H9 (cell line): ENCODE data around the gene HLA-C. TPM values are rescaled to one million over a fixed set of nuclear protein-coding genes. Genes with fewer than 3 reads are reported as not detected.

Source experiments
- DNase-seq: peaks from one replicate; pipeline ENCODE4 v3.0.0-alpha.2; 2017
- H2AFZ ChIP-seq: one replicate; pipeline ENCODE4 v1.6.1; 2013; ENCODE audit warnings: mild to moderate bottlenecking, low read length, control low read depth, moderate library complexity
- H2AK5ac ChIP-seq: 2 replicates; pipeline ENCODE4 v1.6.1; 2013; ENCODE audit warnings: low read length, control low read depth, mixed read lengths; ENCODE audit not compliant: insufficient read length
- H2BK120ac ChIP-seq: one replicate; pipeline ENCODE4 v1.6.1; 2013; ENCODE audit warnings: low read depth, mild to moderate bottlenecking, low read length, control low read depth, inconsistent platforms; ENCODE audit not compliant: poor library complexity, severe bottlenecking
- H2BK12ac ChIP-seq: 2 replicates; pipeline ENCODE4 v1.6.1; 2013; ENCODE audit warnings: low read length, control low read depth, mixed read lengths, low read depth; ENCODE audit not compliant: insufficient read length
- H2BK15ac ChIP-seq: 2 replicates; pipeline ENCODE4 v1.6.1; 2013; ENCODE audit warnings: low read depth, low read length, control low read depth
- H2BK20ac ChIP-seq: one replicate; pipeline ENCODE4 v1.6.1; 2013; ENCODE audit warnings: low read depth, mild to moderate bottlenecking, low read length, control low read depth, inconsistent platforms; ENCODE audit not compliant: poor library complexity, severe bottlenecking
- H2BK5ac ChIP-seq: 2 replicates; pipeline ENCODE4 v1.6.1; 2013; ENCODE audit warnings: low read length, control low read depth, mixed read lengths; ENCODE audit not compliant: insufficient read length
- H3K14ac ChIP-seq: 2 replicates; pipeline ENCODE4 v1.6.1; 2013; ENCODE audit warnings: low read length, control low read depth; ENCODE audit not compliant: insufficient read depth
- H3K18ac ChIP-seq: 2 replicates; pipeline ENCODE4 v1.6.1; 2013; ENCODE audit warnings: low read depth, mild to moderate bottlenecking, mixed read lengths, low read length, control low read depth; ENCODE audit not compliant: insufficient read length
- H3K23ac ChIP-seq: 2 replicates; pipeline ENCODE4 v1.6.1; 2013; ENCODE audit warnings: low read length, control low read depth, mixed read lengths, low read depth; ENCODE audit not compliant: insufficient read length
- H3K23me2 ChIP-seq: 2 replicates; pipeline ENCODE4 v1.6.1; 2013; ENCODE audit warnings: low read depth, mild to moderate bottlenecking, mixed read lengths, low read length, control low read depth; ENCODE audit not compliant: insufficient read length, poor library complexity, severe bottlenecking
- H3K27ac ChIP-seq: 2 replicates; pipeline ENCODE4 v1.5.1; 2013; ENCODE audit warnings: low read length, control low read depth, mixed read lengths, low read depth; ENCODE audit not compliant: insufficient read length
- H3K27me3 ChIP-seq: 2 replicates; pipeline ENCODE4 v1.6.1; 2013; ENCODE audit warnings: low read length, control low read depth, inconsistent platforms; ENCODE audit not compliant: insufficient read depth
- H3K4ac ChIP-seq: 2 replicates; pipeline ENCODE4 v1.6.1; 2013; ENCODE audit warnings: low read depth, mild to moderate bottlenecking, control low read depth, inconsistent platforms, low read length, moderate library complexity
- H3K4me1 ChIP-seq: 2 replicates; pipeline ENCODE4 v1.6.1; 2013; ENCODE audit warnings: low read length, control low read depth, inconsistent platforms; ENCODE audit not compliant: insufficient read depth
- H3K4me2 ChIP-seq: 2 replicates; pipeline ENCODE4 v1.6.1; 2013; ENCODE audit warnings: low read length, control low read depth, mixed read lengths; ENCODE audit not compliant: insufficient read length, insufficient read depth
- H3K56ac ChIP-seq: 2 replicates; pipeline ENCODE4 v1.6.1; 2013; ENCODE audit warnings: low read depth, mild to moderate bottlenecking, mixed read lengths, low read length, control low read depth; ENCODE audit not compliant: insufficient read length
- H3K79me1 ChIP-seq: 2 replicates; pipeline ENCODE4 v1.6.1; 2013; ENCODE audit warnings: low read depth, mild to moderate bottlenecking, moderate library complexity, low read length, control low read depth, inconsistent platforms; ENCODE audit not compliant: insufficient read depth, poor library complexity, severe bottlenecking
- H3K79me2 ChIP-seq: 2 replicates; pipeline ENCODE4 v1.6.1; 2013; ENCODE audit warnings: low read length, control low read depth, inconsistent platforms; ENCODE audit not compliant: insufficient read depth
- H3K9ac ChIP-seq: 2 replicates; pipeline ENCODE4 v1.6.1; 2013; ENCODE audit warnings: low read length, control low read depth, mixed read lengths; ENCODE audit not compliant: insufficient read length; ENCODE audit errors: extremely low read depth
- H3K9me3 ChIP-seq: one replicate; pipeline ENCODE4 v1.6.1; 2013; ENCODE audit warnings: low read depth, low read length, inconsistent platforms; ENCODE audit not compliant: control insufficient read depth
- H3T11ph ChIP-seq: one replicate; pipeline ENCODE4 v1.6.1; 2013; ENCODE audit warnings: mild to moderate bottlenecking, low read length, control low read depth, inconsistent platforms
- H4K20me1 ChIP-seq: one replicate; pipeline ENCODE4 v1.6.1; 2013; ENCODE audit not compliant: control insufficient read depth, insufficient read length, insufficient read depth
- H4K5ac ChIP-seq: 2 replicates; pipeline ENCODE4 v1.6.1; 2013; ENCODE audit warnings: low read depth, mild to moderate bottlenecking, mixed read lengths, low read length, control low read depth; ENCODE audit not compliant: insufficient read length
- H4K8ac ChIP-seq: replicated peaks from 2 replicates; pipeline ENCODE4 v1.6.1; 2013; ENCODE audit warnings: low read length, control low read depth, mixed read lengths, low read depth; ENCODE audit not compliant: insufficient read length
- H4K91ac ChIP-seq: 2 replicates; pipeline ENCODE4 v1.6.1; 2013; ENCODE audit warnings: low read depth, mild to moderate bottlenecking, moderate library complexity, mixed read lengths, low read length, control low read depth; ENCODE audit not compliant: insufficient read length
- H3K27ac Mint-ChIP-seq, 3 experiments: 2 replicates in 2 of 3; 3 replicates in 1 of 3; pipeline ENCODE4 v1.8.0; 2020 to 2021; ENCODE audit warnings: mixed read lengths in 3 of 3, mild to moderate bottlenecking in 1 of 3, moderate library complexity in 1 of 3
- H3K27me3 Mint-ChIP-seq: 2 replicates; pipeline ENCODE4 v1.8.0; 2021; ENCODE audit warnings: low read depth, mild to moderate bottlenecking, moderate library complexity, mixed read lengths
- H3K36me3 Mint-ChIP-seq, 3 experiments: 2 replicates in 2 of 3; 3 replicates in 1 of 3; pipeline ENCODE4 v1.8.0; 2020 to 2021; ENCODE audit warnings: low read depth in 3 of 3, mixed read lengths in 3 of 3; ENCODE audit not compliant: insufficient read depth in 1 of 3
- H3K4me1 Mint-ChIP-seq, 2 experiments: 2 replicates each; pipeline ENCODE4 v1.8.0; 2020; ENCODE audit warnings: mixed read lengths in 2 of 2
- H3K4me3 Mint-ChIP-seq, 2 experiments: 2 replicates in 1 of 2; 3 replicates in 1 of 2; pipeline ENCODE4 v1.8.0; 2020 to 2021; ENCODE audit warnings: mild to moderate bottlenecking in 2 of 2, mixed read lengths in 2 of 2, moderate library complexity in 1 of 2
- H3K9me3 Mint-ChIP-seq, 2 experiments: 2 replicates in 1 of 2; 3 replicates in 1 of 2; pipeline ENCODE4 v1.8.0; 2020; ENCODE audit warnings: mild to moderate bottlenecking in 2 of 2, mixed read lengths in 2 of 2, moderate library complexity in 1 of 2
- WGBS: extraction: QIAGEN DNeasy Blood & Tissue Kit; methylation state at CpG from one replicate; pipeline ENCODE4 v1.1.7; 2013; ENCODE audit warnings: missing lambda C conversion rate, low lambda C conversion rate, mixed read lengths; ENCODE audit not compliant: insufficient read length; ENCODE audit errors: extremely low coverage; 5-methylcytosine and 5-hydroxymethylcytosine counted together
- total RNA-seq: library from RNA; stranded (reverse); gene quantifications from 2 replicates; pipeline ENCODE4 v1.2.1, GENCODE V29; 2021
- TF ChIP-seq, protein P1 (sequence below): fragments of 200-600 bp; sonication (generic); conservative IDR thresholded peaks from 3 replicates; pipeline ENCODE4 v1.8.0; 2021; ENCODE audit warnings: antibody characterized with exemption, mild to moderate bottlenecking

Gene HLA-C
- total RNA-seq, 1 experiment from 2014 or later: 239 TPM

DNA sequence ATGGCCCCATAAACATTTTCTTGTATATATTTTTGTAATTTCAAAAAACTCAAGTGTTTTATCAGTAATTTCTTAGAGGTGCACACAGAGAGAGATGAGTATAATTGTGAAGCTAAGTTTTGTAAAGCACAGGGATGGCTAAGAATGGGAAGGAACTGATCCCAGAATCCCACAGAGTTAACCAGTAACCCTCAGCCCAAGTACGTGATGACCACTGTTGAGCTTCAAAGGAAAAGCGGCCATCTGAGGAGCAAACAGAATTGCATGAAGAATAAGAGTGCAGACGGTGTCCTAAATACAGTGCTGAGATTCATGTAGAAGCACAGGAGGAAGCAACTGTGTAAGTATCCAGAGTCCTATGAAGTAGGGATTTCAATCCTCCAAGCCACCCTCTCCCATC lies 28.1 kb upstream of the HLA-C start:
- Histone ChIP-seq H2BK20ac (no peak overlapping the region), H3K23me2 (no peaks in the 10 kb centered on the region), H3K56ac (no peak overlapping the region), H2BK15ac (no peak overlapping the region), H3K79me2 (no peaks in the 10 kb centered on the region), H4K20me1 (no peaks in the 10 kb centered on the region), H3K14ac (no peak overlapping the region), H3K4me2 (no peak overlapping the region), H3K18ac (no peak overlapping the region), H3K4me1 (no peaks in the 10 kb centered on the region), H3T11ph (no peak overlapping the region), H2BK120ac (no peak overlapping the region), H3K27ac (no peak overlapping the region), H4K5ac (no peak overlapping the region), H3K9ac (no peak overlapping the region), H2BK12ac (no peak overlapping the region), H4K91ac (no peak overlapping the region), H3K79me1 (no peaks in the 10 kb centered on the region), H3K9me3 (no peaks in the 10 kb centered on the region), H3K4ac (no peak overlapping the region), H2AFZ (no peak overlapping the region), H4K8ac (no peak overlapping the region), H2BK5ac (no peak overlapping the region), H2AK5ac (no peak overlapping the region), H3K27me3 (no peaks in the 10 kb centered on the region; the same call in 1 of the 2 replicates), H3K23ac (no peak overlapping the region)
- H3K4me3 Mint-ChIP-seq: no peak overlapping the region
- no peak for DNase-seq
- H3K9me3 Mint-ChIP-seq: peaks cover 0 to 3% of the 10 kb centered on the region in 2 experiments; a peak in 2 of 5 replicates
- no peaks in the 10 kb centered on the region for H3K4me1 Mint-ChIP-seq
- TF ChIP-seq, protein P1, sequence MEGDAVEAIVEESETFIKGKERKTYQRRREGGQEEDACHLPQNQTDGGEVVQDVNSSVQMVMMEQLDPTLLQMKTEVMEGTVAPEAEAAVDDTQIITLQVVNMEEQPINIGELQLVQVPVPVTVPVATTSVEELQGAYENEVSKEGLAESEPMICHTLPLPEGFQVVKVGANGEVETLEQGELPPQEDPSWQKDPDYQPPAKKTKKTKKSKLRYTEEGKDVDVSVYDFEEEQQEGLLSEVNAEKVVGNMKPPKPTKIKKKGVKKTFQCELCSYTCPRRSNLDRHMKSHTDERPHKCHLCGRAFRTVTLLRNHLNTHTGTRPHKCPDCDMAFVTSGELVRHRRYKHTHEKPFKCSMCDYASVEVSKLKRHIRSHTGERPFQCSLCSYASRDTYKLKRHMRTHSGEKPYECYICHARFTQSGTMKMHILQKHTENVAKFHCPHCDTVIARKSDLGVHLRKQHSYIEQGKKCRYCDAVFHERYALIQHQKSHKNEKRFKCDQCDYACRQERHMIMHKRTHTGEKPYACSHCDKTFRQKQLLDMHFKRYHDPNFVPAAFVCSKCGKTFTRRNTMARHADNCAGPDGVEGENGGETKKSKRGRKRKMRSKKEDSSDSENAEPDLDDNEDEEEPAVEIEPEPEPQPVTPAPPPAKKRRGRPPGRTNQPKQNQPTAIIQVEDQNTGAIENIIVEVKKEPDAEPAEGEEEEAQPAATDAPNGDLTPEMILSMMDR: no peak
- no peaks in the 10 kb centered on the region for H3K36me3 Mint-ChIP-seq
- H3K27me3 Mint-ChIP-seq: peaks cover 58% of the 10 kb centered on the region
- H3K27ac Mint-ChIP-seq: no peak overlapping the region
- no CpG with 5 or more reads among the region's 3 CpGs for WGBS
